Activated T-helper 2 cell treated with anti-CD3 and anti-CD28 coated beads, Interferon-gamma antibody, Interleukin-2, Interleukin-4, amounts not matched to agents 10 μg/mL and 5 μg/mL and 100 μg/mL, durations not matched to agents 14 hours and 24 hours and 36 hours (primary cell): ENCODE data around the gene SLC12A8. TPM values are rescaled to one million over a fixed set of nuclear protein-coding genes. Genes with fewer than 3 reads are reported as not detected.
A peak's percentile ranks its signal among the peaks of the same experiment; 100 is the strongest.

ENCODE experiments used
- DNase-seq: peaks from one replicate; pipeline ENCODE4 v3.0.0; 2021; ENCODE audit warnings: low spot score
- H3K27ac Mint-ChIP-seq: one replicate; pipeline ENCODE4 v1.8.0; 2021; ENCODE audit warnings: mixed read lengths
- H3K27me3 Mint-ChIP-seq: one replicate; pipeline ENCODE4 v1.8.0; 2021; ENCODE audit warnings: low read depth, mixed read lengths
- H3K36me3 Mint-ChIP-seq: one replicate; pipeline ENCODE4 v1.8.0; 2021; ENCODE audit warnings: low read depth, mixed read lengths
- H3K4me1 Mint-ChIP-seq: one replicate; pipeline ENCODE4 v1.8.0; 2021; ENCODE audit warnings: low read depth, mixed read lengths
- H3K4me3 Mint-ChIP-seq: one replicate; pipeline ENCODE4 v1.8.0; 2021; ENCODE audit warnings: low read depth, mild to moderate bottlenecking, moderate library complexity, mixed read lengths
- H3K9me3 Mint-ChIP-seq: one replicate; pipeline ENCODE4 v1.8.0; 2021; ENCODE audit warnings: mixed read lengths
- intact Hi-C: fragments of 100-400 bp; cut with micrococcal nuclease; formaldehyde crosslinking; loops from one replicate; pipeline ENCODE4 v1.15.1; 2023
- total RNA-seq: library from RNA; stranded (reverse); gene quantifications from 2 replicates; pipeline ENCODE4 v1.2.3, GENCODE V29; 2022

Gene SLC12A8
- total RNA-seq, 1 donor from 2014 or later, result 1.3 TPM

GRCh38 chr3:125059488-125060245 is 152.9 kb downstream of the SLC12A8 start:
- intact Hi-C loops, result loop anchor here (5.0 kb wide), 1 partner anchor 318 kb away; the partner anchor contains the start of gene ZNF148
- no peak overlapping the region for H3K27ac Mint-ChIP-seq
- peaks cover 51% of the 10 kb centered on the region for H3K27me3 Mint-ChIP-seq
- peaks cover 4% of the 10 kb centered on the region for H3K36me3 Mint-ChIP-seq
- peaks cover 3% of the 10 kb centered on the region for H3K9me3 Mint-ChIP-seq
- peaks cover 13% of the 10 kb centered on the region for H3K4me1 Mint-ChIP-seq
- no peak for DNase-seq
- H3K4me3 Mint-ChIP-seq, result no peak overlapping the region

GRCh38 chr3:125058959-125059358 is 153.6 kb downstream of the SLC12A8 start:
- H3K27ac Mint-ChIP-seq, result no peak overlapping the region
- no peaks in the 10 kb centered on the region for H3K9me3 Mint-ChIP-seq
- no peak for DNase-seq
- peaks cover 20% of the 10 kb centered on the region for H3K4me1 Mint-ChIP-seq
- H3K27me3 Mint-ChIP-seq, result peaks cover 47% of the 10 kb centered on the region
- H3K36me3 Mint-ChIP-seq, result peaks cover 10% of the 10 kb centered on the region
- H3K4me3 Mint-ChIP-seq, result no peak overlapping the region
- intact Hi-C loops, result loop anchor here (5.0 kb wide), 1 partner anchor 318 kb away; the partner anchor contains the start of gene ZNF148

DNA sequence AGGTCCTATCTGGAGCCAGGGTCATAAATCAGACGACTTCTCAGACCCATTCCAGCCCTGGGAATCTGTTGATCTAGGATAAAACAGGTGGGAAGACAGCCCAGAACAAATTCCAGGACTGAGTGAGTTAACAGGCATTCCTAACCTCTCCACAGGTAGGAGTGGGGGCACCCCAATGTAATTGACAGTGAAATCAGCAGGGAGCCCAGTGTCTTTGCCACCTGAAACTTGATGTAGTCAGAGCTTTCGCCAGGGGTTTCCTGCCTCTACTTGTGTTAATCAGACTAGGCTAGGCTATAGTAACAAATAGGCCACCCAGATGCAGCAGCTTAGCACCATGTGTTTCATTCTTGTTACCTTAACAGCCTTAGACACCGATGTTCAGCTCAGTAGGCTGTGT is 154.0 kb downstream of the SLC12A8 start:
- intact Hi-C loops, result loop anchor here (5.0 kb wide), 1 partner anchor 319 kb away; the partner anchor contains the start of gene ZNF148
- H3K27ac Mint-ChIP-seq, result no peak overlapping the region
- H3K4me3 Mint-ChIP-seq, result no peak overlapping the region
- peaks cover 14% of the 10 kb centered on the region for H3K36me3 Mint-ChIP-seq
- H3K27me3 Mint-ChIP-seq, result peaks cover 44% of the 10 kb centered on the region
- peaks cover 25% of the 10 kb centered on the region for H3K4me1 Mint-ChIP-seq
- H3K9me3 Mint-ChIP-seq, result no peaks in the 10 kb centered on the region
- no peak for DNase-seq

DNA sequence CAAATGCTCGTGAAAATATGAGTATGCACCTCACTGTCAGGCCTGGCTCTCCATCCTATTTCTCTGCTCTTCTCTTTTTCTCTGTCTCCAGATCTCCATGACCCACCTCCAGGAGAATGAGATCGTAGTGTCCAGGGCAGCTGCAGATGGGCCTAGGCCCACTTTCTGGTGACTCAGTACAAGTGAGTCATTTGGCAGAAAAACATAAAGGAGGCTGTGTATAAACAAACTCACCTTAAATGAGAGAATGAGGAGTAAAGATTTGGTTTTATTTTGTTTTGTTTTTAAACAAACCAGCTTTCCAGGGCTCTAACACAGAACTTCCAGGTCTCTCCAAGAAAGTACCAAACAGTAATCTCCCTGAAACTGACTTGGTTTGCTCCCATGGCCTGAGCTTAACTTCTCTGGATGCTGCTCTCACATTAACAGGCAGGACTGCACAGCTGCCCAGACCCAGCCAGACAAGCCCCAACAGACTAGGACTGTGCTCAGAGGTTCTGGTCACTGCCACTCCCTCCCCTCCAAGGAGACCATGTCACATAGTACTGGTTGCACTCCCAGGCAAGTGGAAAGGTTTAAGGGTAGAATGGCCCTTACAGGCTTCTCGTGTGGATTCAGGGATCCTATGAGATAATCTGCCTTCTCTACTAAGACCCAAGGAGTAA is 155.2 kb downstream of the SLC12A8 start:
- no peak overlapping the region for H3K27ac Mint-ChIP-seq
- H3K27me3 Mint-ChIP-seq, result peaks cover 37% of the 10 kb centered on the region

GRCh38 chr3:125055913-125056745 is 156.4 kb downstream of the SLC12A8 start, which contains the start of gene HEG1:
TSS of gene HEG1 (minus strand) at chr3:125055997. CDS start at chr3:125055890, 107 bp downstream.
- no peaks in the 10 kb centered on the region for H3K9me3 Mint-ChIP-seq

More for the DNA sequence above, 155.2 kb downstream of the SLC12A8 start:
- peak overlapping the region; percentile 31 for H3K4me3 Mint-ChIP-seq
- peaks cover 18% of the 10 kb centered on the region for H3K36me3 Mint-ChIP-seq
- intact Hi-C loops, result loop anchor here (5.0 kb wide), 1 partner anchor 320 kb away; the partner anchor contains the start of gene ZNF148
- H3K9me3 Mint-ChIP-seq, result no peaks in the 10 kb centered on the region
- peaks cover 37% of the 10 kb centered on the region for H3K4me1 Mint-ChIP-seq
- DNase-seq, result no peak

DNA sequence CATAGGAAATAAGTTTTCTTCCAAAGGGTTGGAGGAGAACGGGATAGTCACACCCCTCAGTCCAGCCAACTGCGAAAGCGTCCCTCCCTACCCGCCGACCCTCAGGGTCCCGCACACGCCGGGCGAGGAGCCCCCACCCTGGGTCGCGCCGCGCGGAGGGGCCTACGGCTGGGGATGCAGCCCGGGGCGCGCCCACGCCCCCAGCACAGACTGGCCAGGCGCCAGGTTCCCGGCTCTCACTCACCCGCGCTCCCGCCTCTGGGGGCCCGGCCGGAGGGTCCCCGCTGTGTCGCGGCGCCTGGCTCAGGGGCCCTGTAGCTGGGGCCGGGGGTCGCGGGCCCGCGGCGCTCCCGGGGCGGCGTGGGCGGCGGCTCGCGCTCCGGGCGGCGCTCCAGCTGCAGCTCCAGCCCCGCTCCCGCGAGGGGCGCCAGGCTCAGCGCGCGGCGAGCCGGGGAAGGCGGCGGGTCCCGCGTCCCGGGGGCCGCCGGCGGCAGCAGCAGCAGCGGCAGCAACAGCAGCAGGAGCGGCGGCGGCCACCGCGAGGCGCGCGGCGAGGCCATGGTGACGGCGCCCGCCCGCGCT is 157.1 kb downstream of the SLC12A8 start:
- Mint-ChIP-seq H3K4me3 (peak overlapping the region; percentile 95), H3K27ac (peak overlapping the region; percentile 89), H3K36me3 (peaks cover 23% of the 10 kb centered on the region), H3K4me1 (peaks cover 54% of the 10 kb centered on the region), H3K9me3 (no peaks in the 10 kb centered on the region), H3K27me3 (peaks cover 21% of the 10 kb centered on the region)
- no peak for DNase-seq
- intact Hi-C loops, result loop anchor here (5.0 kb wide), 1 partner anchor 322 kb away; the partner anchor contains the start of gene ZNF148

More at GRCh38 chr3:125055913-125056745, 156.4 kb downstream of the SLC12A8 start, which contains the start of gene HEG1:
- Mint-ChIP-seq H3K4me3 (peak within 1 kb of the TSS; percentile 95), H3K36me3 (peaks cover 18% of the 10 kb centered on the region), H3K4me1 (peaks cover 47% of the 10 kb centered on the region), H3K27me3 (peaks cover 27% of the 10 kb centered on the region), H3K27ac (peak within 1 kb of the TSS; percentile 89)
- DNase-seq, result peak; percentile 75
- intact Hi-C loops, result loop anchor here (1.0 to 5.0 kb wide), 2 partner anchors 85 to 321 kb away; partner anchors contain the start of gene ZNF148

DNA sequence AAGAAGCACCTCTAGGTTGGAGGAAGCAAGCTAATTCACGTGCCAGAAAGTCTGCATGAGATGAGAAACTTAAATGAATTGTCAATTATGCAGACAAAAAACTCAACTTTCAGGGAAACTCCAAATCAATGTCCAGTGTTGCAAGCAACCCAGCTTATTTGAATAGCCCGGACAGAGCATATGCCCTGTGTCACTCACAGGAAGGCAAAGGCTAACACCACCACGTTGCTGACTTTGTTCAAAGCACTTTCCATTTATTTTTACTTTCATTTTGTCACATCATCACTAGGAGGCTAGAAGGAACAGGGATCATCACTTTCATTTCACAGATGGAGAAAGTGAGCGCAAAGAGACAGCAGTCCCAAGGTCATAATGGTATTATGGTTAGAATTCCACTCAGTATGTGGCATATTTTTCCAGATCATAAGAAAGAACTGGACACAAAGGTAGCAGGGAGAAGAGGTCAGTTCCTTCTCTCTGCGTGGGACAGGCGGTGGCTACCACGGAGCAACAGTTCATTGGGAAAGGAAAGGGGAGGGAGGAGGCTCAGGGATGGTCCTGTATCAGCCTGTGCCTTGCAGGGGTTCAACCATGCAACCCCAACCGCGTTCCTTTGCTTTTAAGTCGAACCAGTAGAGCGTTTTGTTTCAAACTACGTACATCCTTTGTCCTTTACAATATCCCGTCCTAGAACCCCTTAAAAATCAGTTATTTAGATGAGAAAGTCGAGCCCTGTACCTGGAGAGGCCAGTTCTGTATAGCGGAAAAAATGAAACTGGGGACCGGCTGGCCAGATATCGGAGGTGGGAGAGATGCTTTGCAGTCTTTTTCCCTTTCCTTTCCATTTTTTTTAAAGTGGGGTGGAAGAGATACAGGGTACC is 157.9 kb downstream of the SLC12A8 start:
- no peak for DNase-seq
- peak overlapping the region; percentile 95 for H3K4me3 Mint-ChIP-seq

GRCh38 chr3:125054062-125054448 is 158.5 kb downstream of the SLC12A8 start:
- intact Hi-C loops, result no loop called here
- no peaks in the 10 kb centered on the region for H3K9me3 Mint-ChIP-seq
- peaks cover 32% of the 10 kb centered on the region for H3K36me3 Mint-ChIP-seq
- peak overlapping the region; percentile 95 for H3K4me3 Mint-ChIP-seq
- H3K4me1 Mint-ChIP-seq, result peaks cover 61% of the 10 kb centered on the region
- H3K27ac Mint-ChIP-seq, result peak overlapping the region; percentile 89
- no peak for DNase-seq
- H3K27me3 Mint-ChIP-seq, result peaks cover 12% of the 10 kb centered on the region

More for the DNA sequence above, 157.9 kb downstream of the SLC12A8 start:
- Mint-ChIP-seq H3K27me3 (peaks cover 15% of the 10 kb centered on the region), H3K9me3 (no peaks in the 10 kb centered on the region), H3K27ac (peak overlapping the region; percentile 89), H3K4me1 (peaks cover 55% of the 10 kb centered on the region), H3K36me3 (peaks cover 26% of the 10 kb centered on the region)
- intact Hi-C loops, result loop anchor here (5.0 kb wide), 1 partner anchor 323 kb away; the partner anchor contains the start of gene ZNF148

- H3K4me1 Mint-ChIP-seq, result peaks cover 65% of the 10 kb centered on the region
- H3K27ac Mint-ChIP-seq, result no peak overlapping the region
- DNase-seq, result no peak
- H3K27me3 Mint-ChIP-seq, result peaks cover 8% of the 10 kb centered on the region
- H3K4me3 Mint-ChIP-seq, result peak overlapping the region; percentile 95
- H3K9me3 Mint-ChIP-seq, result no peaks in the 10 kb centered on the region
- intact Hi-C loops, result no loop called here
- H3K36me3 Mint-ChIP-seq, result peaks cover 40% of the 10 kb centered on the region
Observed at GRCh38 chr3:125053304-125053699, 159.2 kb downstream of the SLC12A8 start.

DNA sequence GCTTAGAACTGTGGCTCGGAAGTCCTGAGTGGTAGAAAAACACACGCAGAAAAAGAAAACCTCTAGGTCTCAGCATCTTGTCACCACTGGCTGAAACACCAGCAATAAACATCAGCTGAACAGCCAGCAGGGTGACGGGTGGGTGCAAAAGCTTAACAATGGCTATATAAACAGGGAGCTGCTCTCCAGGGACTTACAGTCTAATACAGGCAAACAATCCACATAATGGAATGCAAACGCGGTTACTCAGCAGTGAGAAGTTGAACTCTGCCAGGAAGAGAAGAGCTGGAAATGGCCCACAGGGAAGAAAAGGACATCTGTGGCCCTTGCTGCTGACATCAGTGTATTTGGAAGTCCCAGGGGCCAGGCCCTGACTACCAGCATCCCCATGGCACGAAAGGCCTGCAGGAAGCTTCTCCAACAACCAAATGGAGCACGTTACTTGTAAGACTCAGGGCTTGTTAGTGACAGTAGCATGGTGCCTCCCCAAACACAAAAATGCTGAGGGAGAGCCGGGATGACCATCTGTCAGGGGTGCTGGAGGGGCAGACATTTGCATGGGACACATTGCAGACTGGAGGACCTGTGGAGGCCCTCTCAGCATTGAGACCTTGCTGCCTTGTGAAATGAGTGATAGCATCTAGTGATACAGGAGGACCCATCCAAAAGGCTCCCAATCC is 159.8 kb downstream of the SLC12A8 start:
- peaks cover 43% of the 10 kb centered on the region for H3K36me3 Mint-ChIP-seq
- intact Hi-C loops, result loop anchor here (1.0 kb wide), 5 partner anchors 17 to 180 kb away; no protein-coding TSS in a partner anchor
- no peaks in the 10 kb centered on the region for H3K9me3 Mint-ChIP-seq
- H3K27ac Mint-ChIP-seq, result peak overlapping the region; percentile 86
- DNase-seq, result no peak
- peak overlapping the region; percentile 95 for H3K4me3 Mint-ChIP-seq
- H3K27me3 Mint-ChIP-seq, result peaks cover 3% of the 10 kb centered on the region
- H3K4me1 Mint-ChIP-seq, result peaks cover 64% of the 10 kb centered on the region
